HG02970 (cell line): ENCODE results near the gene UBR3.
A peak's percentile ranks its signal among the peaks of the same experiment; 100 is the strongest.
"Not testable (repeated sequence)": the region's sequence is repeated elsewhere in the genome, so short reads cannot be mapped to it uniquely, and the experiment has no call there.

Source experiments
- ATAC-seq: cut with Tn5 transposase; IDR thresholded peaks from one replicate; pipeline ENCODE4 v1.9.1; 2021; ENCODE audit warnings: mild to moderate bottlenecking, moderate library complexity, moderate number of reproducible peaks; ENCODE audit not compliant: unreplicated experiment, low FRiP score

Gene UBR3

GRCh38 chr2:169827272-169828140, at the start of gene UBR3:
TSS of gene UBR3 (plus strand) at chr2:169827454. CDS start at chr2:169827508, 54 bp downstream.
- ATAC-seq = peak; percentile 86

- no peak for ATAC-seq
Measured at GRCh38 chr2:169778446-169778845, 48.8 kb upstream of the UBR3 start.

- ATAC-seq = no peak
Measured at GRCh38 chr2:169781249-169782013, 45.8 kb upstream of the UBR3 start.

- ATAC-seq = no peak
Measured at GRCh38 chr2:169782513-169782912, 44.7 kb upstream of the UBR3 start.

- no peak for ATAC-seq
Measured at GRCh38 chr2:169790581-169790980, 36.7 kb upstream of the UBR3 start.

- ATAC-seq = no peak
Measured at GRCh38 chr2:169795181-169795580, 32.1 kb upstream of the UBR3 start.

- no peak for ATAC-seq
Measured at GRCh38 chr2:169796441-169796840, 30.8 kb upstream of the UBR3 start.

- no peak for ATAC-seq
Measured at GRCh38 chr2:169797601-169798000, 29.7 kb upstream of the UBR3 start.

- no peak for ATAC-seq
Measured at GRCh38 chr2:169798397-169798717, 28.9 kb upstream of the UBR3 start.

GRCh38 chr2:169798718-169799592, 28.3 kb upstream of the UBR3 start, which contains the start of gene SSB:
TSS of gene SSB (plus strand) at chr2:169798871. CDS start at chr2:169800961, 2,090 bp downstream.
- ATAC-seq = peak; percentile 97

- ATAC-seq = no peak
Measured at GRCh38 chr2:169803480-169803879, 23.8 kb upstream of the UBR3 start.

- no peak for ATAC-seq
Measured at GRCh38 chr2:169806586-169806985, 20.7 kb upstream of the UBR3 start.

- ATAC-seq = no peak
Measured at GRCh38 chr2:169808221-169808620, 19.0 kb upstream of the UBR3 start.

- ATAC-seq = no peak
Measured at GRCh38 chr2:169815849-169816248, 11.4 kb upstream of the UBR3 start.

- ATAC-seq = not testable (repeated sequence)
Measured at GRCh38 chr2:169816961-169817360, 10.3 kb upstream of the UBR3 start.

GRCh38 chr2:169817369-169817768, 9.9 kb upstream of the UBR3 start:
- ATAC-seq = not testable (repeated sequence)

GRCh38 chr2:169818241-169818640, 9.0 kb upstream of the UBR3 start:
- ATAC-seq = no peak

GRCh38 chr2:169819106-169819505, 8.1 kb upstream of the UBR3 start:
- ATAC-seq = no peak

GRCh38 chr2:169820101-169820500, 7.2 kb upstream of the UBR3 start:
- not testable (repeated sequence) for ATAC-seq

- ATAC-seq = no peak
Measured at GRCh38 chr2:169822036-169822435, 5.2 kb upstream of the UBR3 start.
